DND-41 (cell line): ENCODE data around the gene SRRM5.

Source experiments
- CTCF ChIP-seq: IDR thresholded peaks from 2 replicates; pipeline ENCODE4 v1.5.1; 2012; ENCODE audit warnings: borderline replicate concordance, low read length, moderate library complexity, mild to moderate bottlenecking; ENCODE audit not compliant: poor library complexity, severe bottlenecking; ENCODE audit errors: extremely low read depth
- EZH2 ChIP-seq: IDR thresholded peaks from 3 replicates; pipeline ENCODE4 v1.6.1; 2012; ENCODE audit warnings: borderline replicate concordance, low read depth, mild to moderate bottlenecking, moderate library complexity, low read length, inconsistent platforms; ENCODE audit not compliant: severe bottlenecking

GRCh38 chr19:43634872-43635560 is 23.1 kb downstream of the SRRM5 start:
- TF ChIP-seq CTCF (no peak), EZH2 (no peak)
